Lower lobe of right lung (tissue), 2 donors: ENCODE results near the gene ODC1. TPM values are rescaled to one million over a fixed set of nuclear protein-coding genes. Genes with fewer than 3 reads are reported as not detected.

Experiments used
- ATAC-seq, 2 donors: fragments of 200-7000 bp; cut with Tn5 transposase; one replicate each; pipeline ENCODE4 v1.9.1; 2020 to 2022; ENCODE audit warnings: mild to moderate bottlenecking in 2 of 2, moderate library complexity in 2 of 2
- DNase-seq: peaks from one replicate; pipeline ENCODE4 v3.0.0-alpha.2; 2020
- H3K27ac ChIP-seq: fragments of 200-600 bp; one replicate; pipeline ENCODE4 v1.8.0; 2022
- H3K27me3 ChIP-seq: fragments of 200-600 bp; one replicate; pipeline ENCODE4 v1.8.0; 2022; ENCODE audit warnings: low read depth
- H3K36me3 ChIP-seq: fragments of 200-600 bp; one replicate; pipeline ENCODE4 v1.8.0; 2022; ENCODE audit warnings: mild to moderate bottlenecking
- H3K4me1 ChIP-seq: fragments of 200-600 bp; one replicate; pipeline ENCODE4 v1.8.0; 2022
- H3K4me3 ChIP-seq: fragments of 200-600 bp; one replicate; pipeline ENCODE4 v1.8.0; 2022; ENCODE audit warnings: mild to moderate bottlenecking
- H3K9me3 ChIP-seq: fragments of 200-600 bp; one replicate; pipeline ENCODE4 v1.8.0; 2022
- intact Hi-C: fragments of 100-400 bp; cut with DNase I; formaldehyde crosslinking; loops from one replicate; pipeline ENCODE4 v1.11.0; 2022
- total RNA-seq: library from RNA; stranded (reverse); fragmentation: NEBNext Ultra II Directional; extraction: Animal tissue kit (Norgen Biotek cat#: 25700); gene quantifications from one replicate; pipeline ENCODE4 v1.2.1, GENCODE V29; 2021
- TF ChIP-seq, protein P1 (sequence below): fragments of 200-600 bp; IDR thresholded peaks from one replicate; pipeline ENCODE4 v1.8.0; 2022; ENCODE audit warnings: antibody characterized with exemption, mild to moderate bottlenecking
- donor health status: DM: no; HTN: yes; CAD: no; lungs with severe emphysema.

The ODC1 gene
- total RNA-seq, 1 donor from 2014 or later, result 30.1 TPM

GRCh38 chr2:10477443-10478297 lies 29.5 kb upstream of the ODC1 start:
- no peaks in the 10 kb centered on the region for H3K27me3 ChIP-seq
- no peaks in the 10 kb centered on the region for H3K4me1 ChIP-seq
- no peaks in the 10 kb centered on the region for H3K36me3 ChIP-seq
- TF ChIP-seq, protein P1, sequence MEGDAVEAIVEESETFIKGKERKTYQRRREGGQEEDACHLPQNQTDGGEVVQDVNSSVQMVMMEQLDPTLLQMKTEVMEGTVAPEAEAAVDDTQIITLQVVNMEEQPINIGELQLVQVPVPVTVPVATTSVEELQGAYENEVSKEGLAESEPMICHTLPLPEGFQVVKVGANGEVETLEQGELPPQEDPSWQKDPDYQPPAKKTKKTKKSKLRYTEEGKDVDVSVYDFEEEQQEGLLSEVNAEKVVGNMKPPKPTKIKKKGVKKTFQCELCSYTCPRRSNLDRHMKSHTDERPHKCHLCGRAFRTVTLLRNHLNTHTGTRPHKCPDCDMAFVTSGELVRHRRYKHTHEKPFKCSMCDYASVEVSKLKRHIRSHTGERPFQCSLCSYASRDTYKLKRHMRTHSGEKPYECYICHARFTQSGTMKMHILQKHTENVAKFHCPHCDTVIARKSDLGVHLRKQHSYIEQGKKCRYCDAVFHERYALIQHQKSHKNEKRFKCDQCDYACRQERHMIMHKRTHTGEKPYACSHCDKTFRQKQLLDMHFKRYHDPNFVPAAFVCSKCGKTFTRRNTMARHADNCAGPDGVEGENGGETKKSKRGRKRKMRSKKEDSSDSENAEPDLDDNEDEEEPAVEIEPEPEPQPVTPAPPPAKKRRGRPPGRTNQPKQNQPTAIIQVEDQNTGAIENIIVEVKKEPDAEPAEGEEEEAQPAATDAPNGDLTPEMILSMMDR, result no peak
- intact Hi-C loops, result no loop called here
- ATAC-seq (no peak), DNase-seq (no peak)
- H3K4me3 ChIP-seq, result no peak overlapping the region
- H3K27ac ChIP-seq, result no peak overlapping the region
- no peaks in the 10 kb centered on the region for H3K9me3 ChIP-seq

DNA sequence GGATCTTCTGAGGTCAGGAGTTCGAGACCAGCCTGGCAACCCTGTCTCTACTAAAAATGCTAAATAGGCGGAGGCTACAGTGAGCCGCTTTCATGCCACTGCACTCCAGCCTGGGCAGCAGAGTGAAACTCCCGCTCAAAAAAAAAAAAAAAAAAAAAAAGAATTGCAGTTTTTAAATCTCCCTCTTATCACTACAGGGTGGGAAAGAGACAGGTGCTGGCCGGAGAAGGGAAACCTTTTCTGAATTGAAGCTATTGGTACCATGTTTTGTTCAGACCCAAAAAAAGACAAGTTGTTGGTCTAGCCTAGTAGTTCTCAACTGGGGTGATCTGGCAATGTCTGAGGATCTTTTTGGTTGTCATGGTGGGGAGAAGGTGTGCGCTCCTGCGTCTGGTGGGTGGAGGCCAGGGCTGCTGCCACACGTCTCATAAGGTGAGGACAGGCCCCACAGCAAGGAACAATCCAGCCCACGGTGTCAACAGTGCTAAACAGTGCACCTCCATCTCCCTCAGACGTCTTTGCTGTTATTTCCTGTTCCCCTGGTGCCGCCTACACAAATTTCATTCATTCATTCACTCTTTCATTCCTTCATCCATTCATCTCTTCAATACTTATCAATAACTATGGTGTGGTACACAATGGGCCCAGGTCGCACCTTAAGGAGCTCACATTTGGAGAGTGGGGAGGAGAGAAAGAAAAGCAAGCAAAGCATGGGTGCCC lies 28.8 kb upstream of the ODC1 start:
- no peaks in the 10 kb centered on the region for H3K27me3 ChIP-seq
- TF ChIP-seq, protein P1, result no peak
- intact Hi-C loops, result no loop called here
- H3K4me1 ChIP-seq, result no peaks in the 10 kb centered on the region
- H3K4me3 ChIP-seq, result no peak overlapping the region
- DNase-seq (no peak), ATAC-seq (no peak)
- no peaks in the 10 kb centered on the region for H3K9me3 ChIP-seq
- no peaks in the 10 kb centered on the region for H3K36me3 ChIP-seq
- no peak overlapping the region for H3K27ac ChIP-seq

DNA sequence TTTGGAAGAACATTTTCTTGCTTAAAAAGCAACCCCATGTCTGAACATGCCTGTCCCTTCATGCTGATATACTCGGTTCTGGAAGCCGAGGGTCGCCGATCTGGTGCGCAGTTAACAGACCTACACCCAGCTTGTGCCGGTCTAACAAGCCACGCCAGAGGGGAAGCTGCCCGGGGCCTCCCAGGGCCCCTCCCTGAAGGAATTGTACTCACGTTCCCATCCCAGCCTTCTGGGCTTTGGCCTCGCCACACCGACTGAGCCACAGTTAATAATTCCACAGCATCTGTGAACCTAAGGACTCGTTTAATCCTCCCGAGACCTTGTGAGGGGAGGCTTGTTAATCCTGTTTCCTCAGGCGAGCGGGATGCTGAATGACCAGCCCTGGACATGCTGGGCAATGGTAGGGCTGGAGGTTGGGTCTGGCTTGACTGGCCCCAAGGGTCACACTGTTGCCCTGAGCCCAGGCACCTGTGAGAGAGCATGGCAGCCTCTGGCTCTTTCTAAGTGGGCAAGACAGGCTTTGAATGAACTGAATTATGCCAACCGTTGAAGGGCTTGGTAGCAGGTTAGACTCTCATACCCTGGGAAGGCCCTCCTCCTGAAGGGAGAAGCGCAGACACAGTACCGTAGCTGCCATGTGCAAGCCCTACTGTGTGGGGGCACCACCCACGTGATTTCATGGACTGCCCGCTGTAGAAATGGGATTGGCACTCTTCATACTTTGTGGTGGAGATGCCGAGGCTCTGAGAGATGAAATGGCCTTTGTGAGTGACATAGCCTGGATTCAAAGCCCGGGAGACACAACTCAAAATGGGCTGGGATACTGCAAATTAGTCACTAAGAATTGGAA lies 27.9 kb upstream of the ODC1 start:
- Histone ChIP-seq H3K9me3 (no peaks in the 10 kb centered on the region), H3K4me3 (no peak overlapping the region), H3K27me3 (no peaks in the 10 kb centered on the region), H3K4me1 (no peaks in the 10 kb centered on the region), H3K36me3 (no peaks in the 10 kb centered on the region), H3K27ac (no peak overlapping the region)
- peak in 1 of 2 donors; percentile 5 for ATAC-seq
- no peak for DNase-seq
- intact Hi-C loops, result no loop called here
- TF ChIP-seq, protein P1, result no peak

DNA sequence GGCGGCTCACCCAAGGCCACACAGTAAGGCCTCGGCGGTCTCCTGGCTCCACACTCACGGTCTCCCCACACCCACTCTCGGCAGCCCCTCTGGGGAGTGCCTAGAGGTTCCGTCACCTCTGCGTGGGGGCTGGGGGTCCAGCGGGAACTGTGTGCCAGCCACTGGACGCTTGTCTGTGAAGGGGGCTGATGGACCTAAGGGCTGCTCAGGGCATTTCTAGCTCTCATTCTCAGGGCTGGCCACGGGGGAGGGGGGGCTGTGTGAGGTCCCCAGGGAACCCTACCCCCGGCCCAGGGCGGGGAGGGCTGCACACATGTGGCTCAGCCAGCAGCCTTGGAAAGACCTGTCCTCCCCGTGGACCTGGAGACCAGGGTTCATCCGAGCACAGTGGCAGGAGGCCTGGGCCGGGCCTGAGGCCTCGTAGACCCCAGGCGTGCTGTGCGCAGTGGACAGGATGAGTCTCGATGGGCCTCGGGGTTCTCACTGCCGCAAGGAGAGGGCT lies 27.1 kb upstream of the ODC1 start:
- Histone ChIP-seq H3K4me3 (no peak overlapping the region), H3K9me3 (no peaks in the 10 kb centered on the region), H3K27ac (no peak overlapping the region), H3K4me1 (no peaks in the 10 kb centered on the region), H3K27me3 (no peaks in the 10 kb centered on the region), H3K36me3 (no peaks in the 10 kb centered on the region)
- ATAC-seq (peak in 1 of 2 donors; percentile 22), DNase-seq (no peak)
- TF ChIP-seq, protein P1, result no peak
- intact Hi-C loops, result no loop called here

DNA sequence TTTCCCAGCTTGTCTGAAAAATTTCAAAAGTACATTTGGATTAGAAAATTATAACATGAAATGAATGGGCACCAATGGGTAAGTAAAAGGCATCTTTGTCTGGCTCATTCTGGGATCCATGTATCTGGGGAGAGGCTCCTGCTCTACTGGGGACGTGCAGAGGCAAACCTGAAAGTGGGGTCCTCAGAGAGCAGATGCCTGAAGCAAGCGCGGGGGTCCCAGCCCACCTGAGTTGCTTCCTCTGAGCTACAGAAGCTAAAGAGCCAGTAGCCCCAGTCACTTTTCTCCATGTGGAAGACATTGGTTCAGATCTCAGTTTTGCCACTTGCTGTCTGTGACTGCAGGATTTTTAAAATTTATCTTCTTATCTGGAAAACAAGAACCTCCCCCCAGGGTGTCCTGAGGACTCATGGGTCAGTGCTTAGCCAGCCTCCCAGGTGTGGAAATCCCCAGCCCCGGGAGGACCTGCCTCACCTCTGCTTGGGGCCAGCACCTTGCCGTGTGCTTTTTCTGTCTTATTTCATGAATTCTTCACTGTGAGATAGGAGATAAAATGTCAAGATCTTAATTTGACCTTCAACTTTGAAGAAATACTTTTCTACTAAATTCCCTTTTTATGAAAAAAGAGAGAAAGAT lies 25.1 kb upstream of the ODC1 start:
- Histone ChIP-seq H3K9me3 (no peaks in the 10 kb centered on the region), H3K36me3 (no peaks in the 10 kb centered on the region), H3K4me1 (no peaks in the 10 kb centered on the region), H3K4me3 (no peak overlapping the region), H3K27ac (no peak overlapping the region), H3K27me3 (no peaks in the 10 kb centered on the region)
- no peak for ATAC-seq
- TF ChIP-seq, protein P1, result no peak
- DNase-seq, result no peak
- intact Hi-C loops, result no loop called here
